Progenitor cell of endocrine pancreas (in vitro differentiated cells): ENCODE measurements around the gene ARMH4. TPM values are rescaled to one million over a fixed set of nuclear protein-coding genes. Genes with fewer than 3 reads are reported as not detected.

Source experiments
- DNase-seq: peaks from one replicate; pipeline ENCODE4 v3.0.0; 2021; ENCODE audit warnings: low spot score; ENCODE audit not compliant: unreplicated experiment
- H3K27ac Mint-ChIP-seq: 2 replicates; pipeline ENCODE4 v1.8.0; 2021; ENCODE audit warnings: mild to moderate bottlenecking, moderate library complexity, mixed read lengths
- H3K27me3 Mint-ChIP-seq: 2 replicates; pipeline ENCODE4 v1.8.0; 2021; ENCODE audit warnings: mixed read lengths
- H3K36me3 Mint-ChIP-seq: 2 replicates; pipeline ENCODE4 v1.8.0; 2022; ENCODE audit warnings: mixed read lengths; ENCODE audit not compliant: insufficient read depth
- H3K4me1 Mint-ChIP-seq: 2 replicates; pipeline ENCODE4 v1.8.0; 2021; ENCODE audit warnings: low read depth, mixed read lengths
- H3K4me3 Mint-ChIP-seq: 2 replicates; pipeline ENCODE4 v1.8.0; 2021; ENCODE audit warnings: low read depth, mild to moderate bottlenecking, moderate library complexity, mixed read lengths
- H3K9me3 Mint-ChIP-seq: 2 replicates; pipeline ENCODE4 v1.8.0; 2021; ENCODE audit warnings: low read depth, mixed read lengths
- total RNA-seq: library from RNA; stranded (reverse); gene quantifications from 2 replicates; pipeline ENCODE4 v1.2.1, GENCODE V29; 2021
- TF ChIP-seq, protein P1 (sequence below): fragments of 200-600 bp; sonication (generic); IDR thresholded peaks from one replicate; pipeline ENCODE4 v1.5.0; 2021; ENCODE audit warnings: antibody characterized with exemption, mild to moderate bottlenecking; ENCODE audit not compliant: unreplicated experiment

ARMH4 gene
- total RNA-seq, 1 donor from 2014 or later: 36.2 TPM

DNA sequence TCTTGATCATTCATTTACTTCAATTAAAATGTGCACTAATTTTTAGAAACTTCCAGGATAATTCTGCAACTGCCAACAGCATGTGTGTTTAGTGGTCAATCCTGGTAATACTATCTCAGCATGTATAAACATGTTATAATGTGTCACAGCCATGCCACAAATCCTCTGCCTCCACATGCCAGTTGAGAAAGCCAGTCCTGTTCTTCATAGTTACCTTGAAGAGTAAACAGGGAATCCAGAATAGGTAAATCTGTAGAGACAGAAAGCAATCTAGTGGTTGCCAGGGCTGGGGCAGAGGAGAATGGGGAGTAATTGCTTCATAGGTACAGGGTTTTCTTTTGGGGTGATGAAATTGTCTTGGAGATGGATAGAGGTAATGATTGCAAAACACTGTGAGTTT lies 85.9 kb downstream of the ARMH4 start:
- no peak for DNase-seq
- no peaks in the 10 kb centered on the region for H3K9me3 Mint-ChIP-seq
- H3K4me3 Mint-ChIP-seq: no peak overlapping the region
- TF ChIP-seq, protein P1, sequence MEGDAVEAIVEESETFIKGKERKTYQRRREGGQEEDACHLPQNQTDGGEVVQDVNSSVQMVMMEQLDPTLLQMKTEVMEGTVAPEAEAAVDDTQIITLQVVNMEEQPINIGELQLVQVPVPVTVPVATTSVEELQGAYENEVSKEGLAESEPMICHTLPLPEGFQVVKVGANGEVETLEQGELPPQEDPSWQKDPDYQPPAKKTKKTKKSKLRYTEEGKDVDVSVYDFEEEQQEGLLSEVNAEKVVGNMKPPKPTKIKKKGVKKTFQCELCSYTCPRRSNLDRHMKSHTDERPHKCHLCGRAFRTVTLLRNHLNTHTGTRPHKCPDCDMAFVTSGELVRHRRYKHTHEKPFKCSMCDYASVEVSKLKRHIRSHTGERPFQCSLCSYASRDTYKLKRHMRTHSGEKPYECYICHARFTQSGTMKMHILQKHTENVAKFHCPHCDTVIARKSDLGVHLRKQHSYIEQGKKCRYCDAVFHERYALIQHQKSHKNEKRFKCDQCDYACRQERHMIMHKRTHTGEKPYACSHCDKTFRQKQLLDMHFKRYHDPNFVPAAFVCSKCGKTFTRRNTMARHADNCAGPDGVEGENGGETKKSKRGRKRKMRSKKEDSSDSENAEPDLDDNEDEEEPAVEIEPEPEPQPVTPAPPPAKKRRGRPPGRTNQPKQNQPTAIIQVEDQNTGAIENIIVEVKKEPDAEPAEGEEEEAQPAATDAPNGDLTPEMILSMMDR: no peak
- H3K36me3 Mint-ChIP-seq: peaks cover 4% of the 10 kb centered on the region
- H3K4me1 Mint-ChIP-seq: peaks cover 9% of the 10 kb centered on the region
- H3K27me3 Mint-ChIP-seq: no peaks in the 10 kb centered on the region
- H3K27ac Mint-ChIP-seq: no peak overlapping the region

DNA sequence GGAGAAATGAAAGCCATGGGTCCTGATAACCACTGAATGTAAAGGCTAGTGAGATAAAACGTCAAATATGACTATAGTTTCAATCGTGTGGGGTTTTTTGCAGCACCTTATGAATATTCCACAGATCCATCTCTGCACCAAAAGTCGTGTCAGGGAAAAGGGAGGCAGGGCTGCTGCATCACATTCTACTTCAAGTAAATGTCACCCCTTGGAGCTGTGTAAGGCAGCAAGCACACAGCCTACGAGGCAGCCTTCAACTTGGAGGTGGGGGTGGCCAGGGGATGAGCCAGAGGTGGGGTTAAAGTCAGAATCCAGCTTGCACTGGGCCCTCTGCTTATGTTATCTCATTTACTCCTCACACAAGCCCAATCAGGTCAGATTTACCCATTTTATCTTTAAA lies 90.4 kb downstream of the ARMH4 start:
- TF ChIP-seq, protein P1: no peak
- DNase-seq: no peak
- Mint-ChIP-seq H3K36me3 (peaks cover 4% of the 10 kb centered on the region), H3K27me3 (no peaks in the 10 kb centered on the region), H3K4me3 (no peak overlapping the region), H3K4me1 (peaks cover 15% of the 10 kb centered on the region), H3K27ac (no peak overlapping the region), H3K9me3 (no peaks in the 10 kb centered on the region)

DNA sequence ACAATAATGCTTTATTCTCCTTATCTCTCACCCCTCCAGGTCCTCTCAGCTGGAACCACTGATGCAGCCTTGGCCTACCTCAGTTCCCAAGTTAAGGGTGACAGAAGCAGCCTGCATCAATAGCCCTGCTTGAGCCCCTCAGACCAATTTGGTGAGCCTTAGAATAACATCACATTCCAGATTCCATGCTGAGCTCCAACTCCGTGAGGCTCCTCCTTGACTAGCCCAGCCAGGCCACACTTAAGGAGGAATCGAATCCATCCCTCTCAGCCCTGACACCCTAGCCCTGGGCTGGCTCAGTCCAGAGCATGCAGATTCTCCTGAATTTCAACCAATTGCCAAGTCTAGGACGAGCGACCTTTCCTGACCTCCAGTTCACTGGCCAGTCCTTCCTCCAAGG lies 91.1 kb downstream of the ARMH4 start:
- Mint-ChIP-seq H3K4me3 (no peak overlapping the region), H3K27me3 (no peaks in the 10 kb centered on the region)

DNA sequence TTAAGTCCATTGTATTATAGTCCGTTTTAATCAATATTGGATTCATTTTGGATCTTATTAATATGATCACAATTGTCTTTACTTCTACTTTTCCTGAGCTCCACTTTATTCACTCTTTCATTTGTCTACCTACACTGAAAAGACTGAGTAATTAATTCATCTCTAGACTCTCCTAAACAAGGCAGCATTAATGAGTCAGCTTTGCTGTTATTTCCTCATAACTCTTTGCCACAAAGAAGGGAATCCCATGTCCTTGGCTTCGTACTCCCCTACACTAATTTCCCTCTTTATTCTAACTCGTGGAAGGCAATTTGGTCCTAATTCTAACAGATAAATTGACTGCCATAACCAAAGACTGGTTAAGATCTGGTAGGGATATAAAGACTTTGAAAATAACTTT lies 91.9 kb downstream of the ARMH4 start:
- Mint-ChIP-seq H3K36me3 (no peaks in the 10 kb centered on the region), H3K4me1 (peaks cover 15% of the 10 kb centered on the region)

More for the DNA sequence above, 91.1 kb downstream of the ARMH4 start:
- DNase-seq: no peak
- peaks cover 15% of the 10 kb centered on the region for H3K4me1 Mint-ChIP-seq
- H3K27ac Mint-ChIP-seq: no peak overlapping the region
- no peaks in the 10 kb centered on the region for H3K36me3 Mint-ChIP-seq
- TF ChIP-seq, protein P1: no peak
- H3K9me3 Mint-ChIP-seq: no peaks in the 10 kb centered on the region

DNA sequence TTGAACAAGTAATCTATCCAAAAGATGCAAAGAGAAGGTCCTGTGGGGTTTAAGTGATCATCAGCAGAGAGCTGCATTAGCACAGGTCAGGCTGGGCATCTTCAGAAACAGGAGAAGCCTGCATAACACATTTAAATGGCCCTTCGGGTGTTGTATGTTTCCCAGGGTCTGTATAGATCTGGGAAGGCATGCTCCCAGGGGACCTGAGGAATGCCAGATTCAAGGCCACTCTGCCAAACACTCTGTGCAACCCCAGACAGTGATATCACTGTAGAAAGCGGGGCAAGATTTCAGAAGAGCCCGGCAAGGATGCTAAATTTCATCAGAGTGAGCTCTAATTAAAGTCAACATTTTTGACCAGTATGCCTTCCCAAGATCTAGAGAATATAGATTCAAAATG lies 92.9 kb downstream of the ARMH4 start:
- H3K4me3 Mint-ChIP-seq: no peak overlapping the region
- H3K9me3 Mint-ChIP-seq: no peaks in the 10 kb centered on the region
- H3K36me3 Mint-ChIP-seq: no peaks in the 10 kb centered on the region
- H3K27me3 Mint-ChIP-seq: no peaks in the 10 kb centered on the region
- no peak overlapping the region for H3K27ac Mint-ChIP-seq
- TF ChIP-seq, protein P1: no peak
- no peak for DNase-seq
- peaks cover 15% of the 10 kb centered on the region for H3K4me1 Mint-ChIP-seq

More for the DNA sequence above, 91.9 kb downstream of the ARMH4 start:
- Mint-ChIP-seq H3K4me3 (no peak overlapping the region), H3K27me3 (no peaks in the 10 kb centered on the region), H3K27ac (no peak overlapping the region), H3K9me3 (no peaks in the 10 kb centered on the region)
- DNase-seq: no peak
- TF ChIP-seq, protein P1: no peak
